Body of pancreas (tissue), 4 donors: ENCODE data around the gene FOXP1. TPM values are rescaled to one million over a fixed set of nuclear protein-coding genes. Genes with fewer than 3 reads are reported as not detected.

ENCODE experiments used
- ATAC-seq: fragments of 150-250 bp; one replicate; pipeline ENCODE4 v1.9.1; 2016
- DNase-seq, 4 donors: peaks; one replicate each; pipeline ENCODE4 v3.0.0-alpha.2; 2019
- H3K27ac ChIP-seq, 4 donors: fragments of 200-600 bp; sonication (generic); 1 replicate in 3 of 4; 2 replicates in 1 of 4; pipeline versions ENCODE4 v1.5.1 to v1.6.1; 2016 to 2019; ENCODE audit warnings: mild to moderate bottlenecking in 1 of 4, mixed read lengths in 1 of 4, moderate library complexity in 1 of 4
- H3K27me3 ChIP-seq, 2 donors: fragments of 200-600 bp; sonication (generic); one replicate each; pipeline ENCODE4 v1.6.0; 2016; ENCODE audit warnings: mild to moderate bottlenecking in 1 of 2
- H3K36me3 ChIP-seq, 2 donors: fragments of 200-600 bp; sonication (generic); replicated peaks in 1 of 2; 2 replicates each; pipeline ENCODE4 v1.5.1; 2016; ENCODE audit warnings: low read depth in 2 of 2; ENCODE audit not compliant: insufficient read depth in 1 of 2
- H3K4me1 ChIP-seq: fragments of 200-600 bp; sonication (generic); one replicate; pipeline ENCODE4 v1.6.0; 2016
- H3K4me3 ChIP-seq, 2 donors: fragments of 200-600 bp; sonication (generic); 1 replicate in 1 of 2; 2 replicates in 1 of 2; pipeline ENCODE4 v1.5.1; 2016 to 2019
- H3K9me3 ChIP-seq, 3 donors: fragments of 200-600 bp; sonication (generic); 1 replicate in 2 of 3; 2 replicates in 1 of 3; pipeline ENCODE4 v1.5.1; 2016
- CTCF ChIP-seq, 7 experiments: fragments of 450-650 bp in 4 of 7; fragments of 200-600 bp in 3 of 7; sonication (generic) in 3 of 7; IDR thresholded peaks; one replicate each; pipeline ENCODE4 v1.5.1; 2016 to 2019; ENCODE audit warnings: antibody characterized with exemption in 7 of 7
- POLR2A ChIP-seq, 3 donors: fragments of 450-650 bp; IDR thresholded peaks; one replicate each; pipeline ENCODE4 v1.6.1; 2016; ENCODE audit warnings: antibody characterized with exemption in 3 of 3, mild to moderate bottlenecking in 2 of 3
- WGBS, 2 donors: methylation state at CpG; one replicate each; pipeline ENCODE4 v1.1.5; 2017; 5-methylcytosine and 5-hydroxymethylcytosine counted together
- intact Hi-C: fragments of 100-400 bp; cut with DNase I; formaldehyde crosslinking; loops from one replicate; pipeline ENCODE4 v1.15.1; 2023
- total RNA-seq, 2 donors: library from RNA; depleted of rRNA; stranded (reverse); fragments of >200 nt; gene quantifications; one replicate each; pipeline ENCODE4 v1.1.0, GENCODE V29; 2016

Gene FOXP1
- total RNA-seq, 2 donors from 2014 or later: 85.7 to 86.1 TPM

- WGBS, 2 donors: 85 to 87% methylated on average over 5 of the region's 5 CpGs
- ATAC-seq (no peak), DNase-seq (no peak)
- H3K9me3 ChIP-seq: no peaks in the 10 kb centered on the region
- peaks cover 9% of the 10 kb centered on the region for H3K4me1 ChIP-seq
- TF ChIP-seq POLR2A (IDR thresholded peaks at IDR 0.05) (no peak), CTCF (IDR thresholded peaks at IDR 0.05) (no peak)
- intact Hi-C loops: no loop called here
- H3K4me3 ChIP-seq: no peak overlapping the region
- peaks cover 4 to 5% of the 10 kb centered on the region in 2 donors for H3K36me3 ChIP-seq
- no peaks in the 10 kb centered on the region for H3K27me3 ChIP-seq
- no peak overlapping the region for H3K27ac ChIP-seq
Measured at GRCh38 chr3:71035886-71036285, 547.6 kb downstream of the FOXP1 start.

- H3K27ac ChIP-seq: no peak overlapping the region
- WGBS, 2 donors: 72 to 89% methylated on average over 5 of the region's 5 CpGs
Measured at GRCh38 chr3:71035314-71035713, 548.2 kb downstream of the FOXP1 start.

GRCh38 chr3:71033681-71034220 lies 549.8 kb downstream of the FOXP1 start:
- Histone ChIP-seq H3K4me3 (no peak overlapping the region), H3K9me3 (no peaks in the 10 kb centered on the region), H3K27me3 (no peaks in the 10 kb centered on the region), H3K4me1 (peaks cover 11% of the 10 kb centered on the region), H3K36me3 (no peaks in the 10 kb centered on the region), H3K27ac (no peak overlapping the region)
- intact Hi-C loops: no loop called here
- DNase-seq (no peak), ATAC-seq (no peak)
- WGBS, 2 donors: 94 to 95% methylated on average over 9 of the region's 9 CpGs
- no peak for TF ChIP-seq POLR2A (IDR thresholded peaks at IDR 0.05)
- TF ChIP-seq CTCF (IDR thresholded peaks at IDR 0.05): no peak

More at GRCh38 chr3:71035314-71035713, 548.2 kb downstream of the FOXP1 start:
- TF ChIP-seq CTCF (IDR thresholded peaks at IDR 0.05): no peak
- TF ChIP-seq POLR2A (IDR thresholded peaks at IDR 0.05): no peak
- no peak for ATAC-seq
- H3K27me3 ChIP-seq: no peaks in the 10 kb centered on the region
- intact Hi-C loops: no loop called here
- H3K9me3 ChIP-seq: no peaks in the 10 kb centered on the region
- peaks cover 0 to 2% of the 10 kb centered on the region in 2 donors for H3K36me3 ChIP-seq
- DNase-seq: no peak
- no peak overlapping the region for H3K4me3 ChIP-seq
- peaks cover 11% of the 10 kb centered on the region for H3K4me1 ChIP-seq

GRCh38 chr3:71031914-71032521 lies 551.5 kb downstream of the FOXP1 start:
- ATAC-seq (no peak), DNase-seq (no peak)
- Histone ChIP-seq H3K4me1 (peaks cover 16% of the 10 kb centered on the region), H3K9me3 (no peaks in the 10 kb centered on the region), H3K36me3 (no peaks in the 10 kb centered on the region), H3K27me3 (no peaks in the 10 kb centered on the region), H3K4me3 (no peak overlapping the region), H3K27ac (peak overlapping the region in 1 of 4 donors; percentile 13)
- WGBS, 2 donors: 85 to 86% methylated on average over 13 of the region's 13 CpGs
- intact Hi-C loops: no loop called here
- TF ChIP-seq POLR2A (IDR thresholded peaks at IDR 0.05) (no peak), CTCF (IDR thresholded peaks at IDR 0.05) (no peak)

DNA sequence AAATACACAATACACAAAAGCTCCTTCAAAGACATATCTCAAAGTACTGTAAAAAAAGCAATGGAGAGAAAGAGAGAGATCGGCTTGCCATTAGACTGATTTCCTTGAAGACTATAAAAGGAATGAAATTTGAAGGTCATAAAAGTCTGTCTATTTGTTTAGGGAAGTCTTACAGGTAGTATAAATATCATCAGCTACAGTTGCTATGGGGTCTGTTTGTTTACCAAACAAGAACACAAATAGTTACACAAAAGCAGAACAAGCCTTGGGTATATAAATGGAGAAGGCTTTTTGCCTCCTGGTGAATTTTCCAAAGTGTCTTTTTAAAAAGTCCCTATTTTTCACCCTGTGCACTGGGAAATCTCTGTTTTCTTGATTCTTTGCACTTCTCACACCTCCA lies 552.3 kb downstream of the FOXP1 start:
- intact Hi-C loops: no loop called here
- DNase-seq: no peak
- WGBS, 2 donors: 64 to 76% methylated on average over 1 of the region's 1 CpG
- Histone ChIP-seq H3K27ac (peak overlapping the region in 1 of 4 donors; percentile 13), H3K4me3 (no peak overlapping the region), H3K4me1 (peaks cover 20% of the 10 kb centered on the region), H3K36me3 (no peaks in the 10 kb centered on the region), H3K9me3 (no peaks in the 10 kb centered on the region), H3K27me3 (no peaks in the 10 kb centered on the region)
- no peak for ATAC-seq
- no peak for TF ChIP-seq POLR2A (IDR thresholded peaks at IDR 0.05)
